HepG2 (cell line): ENCODE results near the gene SPINK9. TPM values are rescaled to one million over a fixed set of nuclear protein-coding genes. Genes with fewer than 3 reads are reported as not detected.

Experiments
- ATAC-seq: fragments of 200-7000 bp; cut with Tn5 transposase; 3 replicates; pipeline ENCODE4 v1.9.1; 2020; ENCODE audit warnings: mild to moderate bottlenecking, moderate library complexity
- BruUV-seq: library from RNA; stranded (reverse); fragments of 400-500 nt; replicated peaks from 2 replicates; lab custom pipeline; 2021; lab: Mats Ljungman, UMichigan
- CTCF ChIA-PET: fragments of 300-600 bp; formaldehyde crosslinking; extraction: SDS; loops from one replicate; lab custom pipeline; 2021; ENCODE audit warnings: low total read pairs, inconsistent platforms, low intra/inter-chr PET ratio; lab: Yijun Ruan, JAX
- POLR2A ChIA-PET: fragments of 350-600 bp; sonication (Branson Sonifier 250); formaldehyde crosslinking; loops from one replicate; lab custom pipeline; 2020; ENCODE audit warnings: antibody characterized with exemption, inconsistent platforms; lab: Yijun Ruan, JAX
- DNase-seq: peaks from one replicate; pipeline ENCODE4 v3.0.0-alpha.2; 2015; ENCODE audit warnings: low spot score
- FAIRE-seq: peaks from 3 replicates; lab custom pipeline; 2011; peaks lifted over from hg19 to GRCh38; lab: Jason Lieb, UNC
- H2AFZ ChIP-seq: one replicate; pipeline ENCODE4 v1.6.1; 2011; ENCODE audit warnings: low read length, inconsistent platforms
- H3K27ac ChIP-seq: fragments of 300-600 bp; 3 replicates; pipeline ENCODE4 v1.8.0; 2011; ENCODE audit warnings: mixed run types, mild to moderate bottlenecking, mixed read lengths, low read length, inconsistent platforms; ENCODE audit not compliant: insufficient read depth; ENCODE audit errors: extremely low read length
- H3K27me3 ChIP-seq, 2 experiments: fragments of 200-600 bp in 1 of 2; 2 replicates in 1 of 2; 3 replicates in 1 of 2; pipeline versions ENCODE4 v1.6.0 to v1.8.0; 2011; ENCODE audit warnings: low read length in 2 of 2, mild to moderate bottlenecking in 2 of 2, moderate library complexity in 2 of 2, inconsistent platforms in 1 of 2; ENCODE audit not compliant: insufficient read depth in 2 of 2, control insufficient read depth in 1 of 2
- H3K36me3 ChIP-seq, 2 experiments: fragments of 200-600 bp in 1 of 2; replicated peaks in 1 of 2; 2 replicates in 1 of 2; 3 replicates in 1 of 2; pipeline versions ENCODE4 v1.5.1 to v1.8.0; 2011; ENCODE audit warnings: low read length in 2 of 2, inconsistent platforms in 1 of 2; ENCODE audit not compliant: insufficient read depth in 2 of 2, control insufficient read depth in 1 of 2
- H3K4me1 ChIP-seq: 2 replicates; pipeline ENCODE4 v1.5.1; 2012; ENCODE audit warnings: low read length, inconsistent platforms; ENCODE audit not compliant: insufficient read depth
- H3K4me2 ChIP-seq: 2 replicates; pipeline ENCODE4 v1.6.0; 2011; ENCODE audit warnings: low read depth, low read length, inconsistent platforms
- H3K4me3 ChIP-seq, 3 experiments: fragments of 200-600 bp in 1 of 3; sonication (generic), shearing (Covaris generic) in 1 of 3; replicated peaks in 1 of 3; 2 replicates each; pipeline ENCODE4 v1.5.1; 2011 to 2016; ENCODE audit warnings: low read length in 3 of 3, inconsistent platforms in 2 of 3, low read depth in 2 of 3, mild to moderate bottlenecking in 2 of 3, control low read depth in 1 of 3, mixed read lengths in 1 of 3; ENCODE audit not compliant: insufficient read depth in 1 of 3
- H3K79me2 ChIP-seq: one replicate; pipeline ENCODE4 v1.6.1; 2011; ENCODE audit warnings: low read length, inconsistent platforms; ENCODE audit not compliant: insufficient read depth
- H3K9ac ChIP-seq: 2 replicates; pipeline ENCODE4 v1.6.0; 2011; ENCODE audit warnings: mild to moderate bottlenecking, low read depth, low read length, inconsistent platforms; ENCODE audit not compliant: insufficient read depth
- H3K9me3 ChIP-seq: 2 replicates; pipeline ENCODE4 v1.5.1; 2012; ENCODE audit warnings: mild to moderate bottlenecking, low read length
- H4K20me1 ChIP-seq: 2 replicates; pipeline ENCODE4 v1.6.0; 2011; ENCODE audit warnings: inconsistent platforms, mild to moderate bottlenecking, low read length, moderate library complexity; ENCODE audit not compliant: insufficient read depth
- ATF3 ChIP-seq: sonication (generic); formaldehyde crosslinking; IDR thresholded peaks from 2 replicates; pipeline ENCODE4 v1.4.0; 2020; ENCODE audit warnings: missing genetic modification reagents
- DPF2 ChIP-seq: sonication (generic); formaldehyde crosslinking; IDR thresholded peaks from 2 replicates; pipeline ENCODE4 v1.4.0; 2020; ENCODE audit warnings: mild to moderate bottlenecking, low read depth, missing genetic modification reagents, borderline replicate concordance
- EP300 ChIP-seq, 3 experiments: sonication (generic) in 1 of 3; formaldehyde crosslinking in 1 of 3; IDR thresholded peaks; 2 replicates each; pipeline versions ENCODE4 v1.5.1 to v1.6.1; 2011 to 2020; ENCODE audit warnings: low read depth in 2 of 3, low read length in 2 of 3, borderline replicate concordance in 1 of 3, improper control_type of control experiment in 1 of 3, mild to moderate bottlenecking in 1 of 3, missing genetic modification reagents in 1 of 3, moderate library complexity in 1 of 3
- HIVEP1 ChIP-seq: sonication (generic); formaldehyde crosslinking; IDR thresholded peaks from 2 replicates; pipeline ENCODE4 v1.4.0; 2020; ENCODE audit warnings: mild to moderate bottlenecking, missing genetic modification reagents
- JUND ChIP-seq: sonication (generic); formaldehyde crosslinking; IDR thresholded peaks from 2 replicates; pipeline ENCODE4 v1.8.0; 2022; ENCODE audit warnings: mild to moderate bottlenecking, missing genetic modification reagents
- MLLT10 ChIP-seq: sonication (generic); formaldehyde crosslinking; IDR thresholded peaks from 2 replicates; pipeline ENCODE4 v1.4.0; 2020; ENCODE audit warnings: missing genetic modification reagents
- MXD4 ChIP-seq: IDR thresholded peaks from 2 replicates; pipeline ENCODE4 v1.6.1; 2016; ENCODE audit warnings: mild to moderate bottlenecking, missing biosample characterization, missing genetic modification reagents
- RFX5 ChIP-seq: IDR thresholded peaks from 2 replicates; pipeline ENCODE4 v1.6.1; 2011; ENCODE audit warnings: low read depth, low read length, improper control_type of control experiment
- SP2 ChIP-seq: sonication (generic); formaldehyde crosslinking; IDR thresholded peaks from 2 replicates; pipeline ENCODE4 v1.5.1; 2020; ENCODE audit warnings: mild to moderate bottlenecking, missing genetic modification reagents
- XBP1 ChIP-seq: sonication (generic); formaldehyde crosslinking; IDR thresholded peaks from 2 replicates; pipeline ENCODE4 v1.5.0; 2020; ENCODE audit warnings: missing genetic modification reagents
- ZNF530 ChIP-seq: sonication (generic); formaldehyde crosslinking; IDR thresholded peaks from 2 replicates; pipeline ENCODE4 v1.5.0; 2020; ENCODE audit warnings: low read depth, mild to moderate bottlenecking, missing genetic modification reagents
- ZNF547 ChIP-seq: sonication (generic); formaldehyde crosslinking; IDR thresholded peaks from 2 replicates; pipeline ENCODE4 v1.5.1; 2020; ENCODE audit warnings: mild to moderate bottlenecking, missing genetic modification reagents
- ZNF749 ChIP-seq: sonication (generic); formaldehyde crosslinking; IDR thresholded peaks from 2 replicates; pipeline ENCODE4 v1.8.0; 2022; ENCODE audit warnings: mild to moderate bottlenecking, missing genetic modification reagents, moderate library complexity, borderline replicate concordance
- ZNF777 ChIP-seq: sonication (generic); formaldehyde crosslinking; IDR thresholded peaks from 2 replicates; pipeline ENCODE4 v1.4.0; 2020; ENCODE audit warnings: missing genetic modification reagents
- ZNF800 ChIP-seq: sonication (generic); formaldehyde crosslinking; IDR thresholded peaks from 2 replicates; pipeline ENCODE4 v1.4.0; 2020; ENCODE audit warnings: missing genetic modification reagents
- ZSCAN25 ChIP-seq: sonication (generic); formaldehyde crosslinking; IDR thresholded peaks from 2 replicates; pipeline ENCODE4 v1.8.0; 2022; ENCODE audit warnings: mild to moderate bottlenecking, missing genetic modification reagents
- ZSCAN9 ChIP-seq: IDR thresholded peaks from 2 replicates; pipeline ENCODE4 v1.6.1; 2016; ENCODE audit warnings: borderline replicate concordance
- WGBS: methylation state at CpG from one replicate; pipeline ENCODE4 v1.1.6; 2017; ENCODE audit warnings: low lambda C conversion rate; 5-methylcytosine and 5-hydroxymethylcytosine counted together
- in situ Hi-C: cut with HindIII; loops from 2 replicates; pipeline ENCODE4 v1.10.0; 2017; ENCODE audit warnings: low pct_unique_long_range_greater_than_20kb; ENCODE audit not compliant: extremely low pct_ligation_motif_present
- intact Hi-C: fragments of 100-400 bp; cut with micrococcal nuclease; formaldehyde crosslinking; loops from one replicate; pipeline ENCODE4 v1.10.0; 2022; ENCODE audit not compliant: unreplicated experiment
- polyA plus RNA-seq, 8 experiments: library from polyadenylated mRNA; depleted of rRNA in 3 of 8; stranded (reverse) in 7 of 8; unstranded in 1 of 8; fragments of >200 nt; fragmentation: Illumina TruSeq in 4 of 8; extraction: Trizol in 4 of 8; gene quantifications; 2 replicates each; pipeline versions ENCODE4 v1.2.1 to v1.2.3, GENCODE V29; 2011 to 2016; ENCODE audit warnings: low read depth in 4 of 8, missing spikeins in 1 of 8, mixed read lengths in 1 of 8; ENCODE audit not compliant: insufficient read depth in 1 of 8
- total RNA-seq, 5 experiments: library from RNA; depleted of rRNA; stranded (reverse); fragments of >200 nt; fragmentation: Illumina TruSeq; extraction: Trizol; gene quantifications; 2 replicates each; pipeline ENCODE4 v1.2.3, GENCODE V29; 2016; ENCODE audit warnings: low read depth in 1 of 5

SPINK9 gene
- total and polyA plus RNA-seq, 2 of the 13 experiments (the other 11 are each of a cell fraction or from before 2014, with no cell fraction given), result not detected

- TF ChIP-seq ZNF800 (CRISPR knock-in tag) (no peak), SP2 (CRISPR knock-in tag) (no peak), ZSCAN9 (CRISPR knock-in tag) (no peak), ZNF530 (no peak)
Measured at GRCh38 chr5:148342371-148343045, 7.1 kb downstream of the SPINK9 start (continued).

GRCh38 chr5:148343046-148343407 is 7.7 kb downstream of the SPINK9 start:
- TF ChIP-seq EP300 (IDR thresholded peaks at IDR 0.05; ENCODE audit: low read depth in 2 of 2, low read length in 2 of 2) (no peak), EP300 (CRISPR knock-in tag; IDR thresholded peaks at IDR 0.05; ENCODE audit: borderline replicate concordance) (no peak), ZNF547 (no peak), ZNF749 (CRISPR knock-in tag) (no peak), JUND (CRISPR knock-in tag) (no peak), RFX5 (no peak), ATF3 (no peak), MXD4 (CRISPR knock-in tag) (no peak), MLLT10 (CRISPR knock-in tag) (no peak), XBP1 (CRISPR knock-in tag) (no peak), ZNF777 (no peak), ZSCAN25 (CRISPR knock-in tag) (no peak), HIVEP1 (CRISPR knock-in tag) (no peak), DPF2 (CRISPR knock-in tag) (no peak)
- intact Hi-C loops (no loop called here), in situ Hi-C loops (no loop called here)
- no peaks in the 10 kb centered on the region for H4K20me1 ChIP-seq
- no peak overlapping the region for H3K4me2 ChIP-seq
- no TSS peak for BruUV-seq
- H3K27me3 ChIP-seq, result no peaks in the 10 kb centered on the region
- FAIRE-seq, result no peak
- ChIA-PET POLR2A (no interaction called here), CTCF (no interaction called here)
- ATAC-seq, result no peak
- no peaks in the 10 kb centered on the region for H3K9me3 ChIP-seq
- DNase-seq, result no peak
- H3K36me3 ChIP-seq, result no peaks in the 10 kb centered on the region
- no peak overlapping the region for H3K9ac ChIP-seq
- H3K27ac ChIP-seq, result no peak overlapping the region
- 0% methylated on average over 2 of the region's 2 CpGs for WGBS
- no peak overlapping the region for H3K4me3 ChIP-seq
- no peaks in the 10 kb centered on the region for H3K79me2 ChIP-seq
- no peaks in the 10 kb centered on the region for H3K4me1 ChIP-seq
- H2AFZ ChIP-seq, result no peak overlapping the region
